Fibroblast of lung (primary cell): Measurements from ENCODE around the gene C9orf85.

Source experiments
- CTCF ChIP-seq, 2 donors: IDR thresholded peaks in 1 of 2; conservative IDR thresholded peaks in 1 of 2; 1 replicate in 1 of 2; 2 replicates in 1 of 2; pipeline ENCODE4 v1.5.1; 2011 to 2012; ENCODE audit warnings: low read length in 2 of 2, control low read depth in 1 of 2, inconsistent platforms in 1 of 2, low read depth in 1 of 2, mild to moderate bottlenecking in 1 of 2
- EZH2 ChIP-seq: IDR thresholded peaks from 2 replicates; pipeline ENCODE4 v1.5.1; 2012; ENCODE audit warnings: low read length, control low read depth, mild to moderate bottlenecking; ENCODE audit errors: missing control alignments

DNA sequence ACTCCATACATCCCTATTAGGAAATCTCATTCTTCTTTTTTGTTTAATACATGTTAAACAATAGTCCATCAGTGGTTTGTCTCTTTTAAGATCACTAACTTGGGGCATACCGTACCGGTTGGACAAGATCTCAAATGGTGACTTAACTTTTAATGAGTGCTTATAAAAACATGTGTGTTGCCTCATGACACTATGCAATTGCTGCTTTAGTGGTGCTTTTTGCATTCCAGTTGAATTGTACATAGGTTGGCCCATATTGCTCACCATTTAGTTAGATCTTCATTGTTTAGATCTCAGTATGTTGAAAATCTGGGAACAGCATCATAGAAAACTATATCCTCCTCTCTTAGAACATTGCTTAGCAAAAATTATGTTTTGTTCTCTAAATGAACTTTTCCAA is 17.8 kb downstream of the C9orf85 start:
- TF ChIP-seq CTCF (conservative IDR thresholded peaks at IDR 0.05 in 1 of 2, IDR thresholded peaks at IDR 0.05 in 1 of 2; ENCODE audit: low read depth in 1 of 2, low read length in 2 of 2) (no peak), EZH2 (no peak)
